HG02610 (cell line): Measurements from ENCODE around the gene CFAP69.

Experiments
- ATAC-seq: cut with Tn5 transposase; IDR thresholded peaks from one replicate; pipeline ENCODE4 v1.9.1; 2021; ENCODE audit warnings: mild to moderate bottlenecking, moderate library complexity; ENCODE audit not compliant: unreplicated experiment

Gene CFAP69

DNA sequence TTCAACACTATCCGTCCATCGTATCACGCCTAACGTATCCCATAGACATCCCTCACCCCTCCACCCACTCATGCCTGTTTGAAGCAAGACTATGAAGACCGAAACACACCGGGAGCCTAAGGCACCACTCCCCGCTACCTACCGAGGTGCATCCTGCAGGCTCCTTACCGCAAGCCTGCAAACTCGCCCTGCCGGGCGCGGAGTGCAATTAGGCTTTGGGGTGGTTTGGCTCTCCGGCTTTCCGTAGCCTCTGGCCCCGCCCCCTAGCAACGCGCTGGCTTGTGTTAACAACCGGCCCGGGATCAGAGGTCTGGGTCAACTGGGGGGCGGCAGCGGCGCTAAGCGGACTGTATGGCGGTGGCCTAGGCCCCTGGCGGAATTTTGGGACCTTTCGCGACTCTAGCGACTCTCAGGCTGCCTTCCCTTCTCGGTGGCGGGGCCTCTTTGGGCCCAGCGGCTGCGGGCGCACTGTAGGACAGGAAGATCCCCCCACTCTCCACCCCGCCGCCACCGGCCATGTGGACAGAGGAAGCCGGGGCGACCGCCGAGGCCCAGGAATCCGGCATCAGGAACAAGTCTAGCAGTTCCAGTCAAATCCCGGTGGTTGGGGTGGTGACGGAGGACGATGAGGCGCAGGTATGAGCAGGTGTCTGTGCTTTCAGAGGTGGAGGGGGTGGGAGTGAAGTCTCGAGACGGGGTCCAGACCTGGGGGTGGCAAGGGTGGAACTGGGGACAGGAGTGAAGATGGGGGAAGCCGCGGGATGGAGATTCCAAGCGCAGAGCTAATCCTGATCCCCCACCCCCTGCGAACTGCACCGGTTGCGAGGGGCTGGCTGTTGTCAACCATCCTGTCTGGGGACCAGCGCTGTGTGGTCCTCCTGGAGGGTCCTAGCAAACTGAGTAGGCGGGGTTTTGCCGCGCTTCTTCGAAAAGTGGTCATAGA, at the start of gene CFAP69:
TSS of gene CFAP69 (plus strand) at position 266 of the 943 bp plus-strand sequence. CDS start at position 517, 251 bp downstream.
- ATAC-seq = peak; percentile 86

DNA sequence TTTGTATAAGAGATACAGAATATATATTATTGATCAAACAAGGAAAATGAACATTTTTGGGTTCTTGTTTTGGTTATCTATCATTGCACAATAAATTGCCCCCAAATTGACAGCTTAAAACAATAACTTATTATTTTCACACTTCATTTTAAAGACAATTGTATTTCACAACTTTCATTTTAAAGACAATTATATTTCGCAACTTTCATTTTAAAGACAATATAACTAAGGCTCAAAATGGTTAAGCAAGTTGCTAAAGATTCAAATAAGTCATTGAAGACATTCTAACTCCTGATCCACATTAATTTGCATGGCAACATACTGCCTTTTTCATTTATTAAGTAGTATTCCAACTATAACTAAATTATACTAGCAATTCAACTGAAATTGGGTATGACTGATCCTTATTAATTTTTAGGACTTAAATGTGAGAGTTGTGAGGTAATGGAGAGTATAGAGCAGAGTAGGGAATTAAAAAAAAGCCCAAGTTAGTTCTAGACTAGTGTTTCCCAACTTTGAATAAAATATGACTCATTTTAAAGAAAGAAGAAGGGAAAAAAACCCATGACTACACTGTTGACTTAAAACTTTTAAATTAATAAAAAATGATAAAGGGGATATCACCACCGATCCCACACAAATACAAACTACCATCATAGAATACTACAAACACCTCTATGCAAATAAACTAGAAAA, 43.3 kb upstream of the CFAP69 start:
- ATAC-seq = no peak

DNA sequence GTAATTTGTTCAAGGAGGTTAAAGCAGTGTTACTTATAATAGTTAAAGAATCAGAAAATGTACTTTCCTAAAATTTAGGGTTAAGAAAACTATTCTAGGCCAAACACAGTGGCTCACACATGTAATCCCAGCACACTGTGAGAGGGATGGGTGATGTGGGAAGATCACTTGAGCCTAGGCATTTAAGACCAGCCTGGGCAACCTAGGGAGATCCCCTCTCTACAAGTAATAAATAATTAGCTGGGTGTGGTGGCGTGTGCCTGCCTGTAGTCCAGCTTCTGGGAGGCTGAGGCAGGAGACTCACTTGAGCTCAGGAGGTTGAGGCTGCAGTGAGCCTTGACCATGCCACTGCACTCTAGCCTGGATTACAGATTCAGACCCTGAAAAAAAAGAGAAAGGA, 37.0 kb upstream of the CFAP69 start:
- ATAC-seq = no peak

DNA sequence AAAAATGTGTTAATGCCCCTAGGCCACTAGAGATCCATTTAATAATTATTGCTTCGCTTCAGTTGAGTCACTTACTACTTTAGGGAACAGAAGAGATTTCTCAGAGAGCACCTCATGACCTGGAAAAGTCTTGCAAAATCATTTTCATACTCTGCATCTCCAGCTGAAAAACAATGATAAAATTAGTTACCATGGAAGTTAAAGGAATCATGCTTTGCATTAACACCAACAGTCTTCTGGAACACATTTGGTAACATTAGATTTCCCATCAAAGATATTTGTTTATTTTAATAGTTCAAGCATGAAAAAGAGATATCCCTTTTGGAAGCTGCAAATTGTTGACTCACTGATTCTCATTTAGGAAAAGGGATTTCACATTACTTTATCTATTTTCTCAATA, 35.2 kb upstream of the CFAP69 start:
- ATAC-seq = no peak

- no peak for ATAC-seq
These were observed 34.5 kb upstream of the CFAP69 start for GRCh38 chr7:90210475-90210874.

- peak; percentile 13 for ATAC-seq
These were observed 34.0 kb upstream of the CFAP69 start for GRCh38 chr7:90210981-90211380.

DNA sequence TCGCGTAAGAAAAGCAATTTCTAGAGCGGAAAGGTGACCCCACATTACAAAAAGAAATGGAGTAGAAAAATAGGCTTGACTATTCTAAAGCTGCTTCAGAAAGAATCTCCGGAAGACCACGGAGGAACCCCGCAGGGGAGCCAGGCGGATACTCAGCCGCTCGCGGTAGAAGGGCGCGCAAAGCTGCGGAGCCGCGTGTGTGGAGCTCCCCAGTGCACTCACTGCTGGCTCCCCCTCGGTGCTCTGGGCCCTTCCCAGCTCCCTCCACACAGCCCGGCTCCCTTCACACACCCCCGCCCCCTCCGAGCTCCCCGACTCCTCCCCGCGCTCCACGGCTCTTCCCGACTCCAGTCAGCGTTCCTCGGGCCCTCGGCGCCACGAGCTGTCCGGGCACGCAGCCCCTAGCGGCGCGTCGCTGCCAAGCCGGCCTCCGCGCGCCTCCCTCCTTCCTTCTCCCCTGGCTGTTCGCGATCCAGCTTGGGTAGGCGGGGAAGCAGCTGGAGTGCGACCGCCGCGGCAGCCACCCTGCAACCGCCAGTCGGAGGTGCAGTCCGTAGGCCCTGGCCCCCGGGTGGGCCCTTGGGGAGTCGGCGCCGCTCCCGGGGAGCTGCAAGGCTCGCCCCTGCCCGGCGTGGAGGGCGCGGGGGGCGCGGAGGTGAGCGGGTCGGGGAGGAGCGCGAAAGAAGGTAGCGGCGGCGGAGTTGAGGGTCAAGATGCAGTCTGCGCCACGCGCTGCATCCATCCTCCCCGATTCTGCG, 33.4 kb upstream of the CFAP69 start, which contains the start of gene STEAP2:
TSS of gene STEAP2 (plus strand) at position 350 of the 758 bp plus-strand sequence. CDS start 13,343 bp downstream, outside the sequence.
- peak; percentile 91 for ATAC-seq

DNA sequence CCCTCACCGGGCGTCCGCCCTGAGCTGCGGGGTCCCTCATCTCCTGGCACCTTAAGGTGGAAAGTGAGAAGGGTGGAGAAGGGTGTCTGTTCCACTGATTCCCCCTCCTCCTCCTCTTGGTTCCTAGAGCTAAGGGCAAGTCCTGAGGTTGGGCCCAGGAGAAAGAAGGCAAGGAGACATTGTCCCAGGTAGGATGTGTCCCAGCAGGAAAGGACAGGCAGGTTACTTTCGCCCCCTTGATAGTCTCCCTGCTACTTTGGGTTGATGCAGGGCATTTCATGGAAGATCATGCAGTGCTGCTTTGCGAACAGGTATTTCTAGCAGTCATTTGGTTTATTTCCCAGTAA, 32.9 kb upstream of the CFAP69 start:
- no peak for ATAC-seq

DNA sequence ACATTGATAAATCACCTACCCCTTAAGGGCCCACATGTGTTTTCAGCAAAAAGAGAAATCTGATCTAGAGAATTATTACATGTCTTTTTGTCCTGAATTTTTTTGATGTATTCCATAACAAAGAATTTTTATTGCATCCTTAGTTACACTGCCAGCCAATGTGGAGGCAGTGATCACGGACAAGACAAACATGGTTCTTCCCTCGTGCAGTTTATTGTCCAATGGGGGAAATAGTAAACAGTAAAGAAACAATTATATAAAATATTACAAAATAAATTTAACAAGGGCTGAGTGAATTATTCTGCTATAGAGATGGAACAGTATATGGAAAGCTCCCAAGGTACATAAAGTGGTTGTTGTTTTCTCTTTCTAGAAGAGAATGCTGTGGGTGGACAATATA, 31.5 kb upstream of the CFAP69 start:
- ATAC-seq = no peak

DNA sequence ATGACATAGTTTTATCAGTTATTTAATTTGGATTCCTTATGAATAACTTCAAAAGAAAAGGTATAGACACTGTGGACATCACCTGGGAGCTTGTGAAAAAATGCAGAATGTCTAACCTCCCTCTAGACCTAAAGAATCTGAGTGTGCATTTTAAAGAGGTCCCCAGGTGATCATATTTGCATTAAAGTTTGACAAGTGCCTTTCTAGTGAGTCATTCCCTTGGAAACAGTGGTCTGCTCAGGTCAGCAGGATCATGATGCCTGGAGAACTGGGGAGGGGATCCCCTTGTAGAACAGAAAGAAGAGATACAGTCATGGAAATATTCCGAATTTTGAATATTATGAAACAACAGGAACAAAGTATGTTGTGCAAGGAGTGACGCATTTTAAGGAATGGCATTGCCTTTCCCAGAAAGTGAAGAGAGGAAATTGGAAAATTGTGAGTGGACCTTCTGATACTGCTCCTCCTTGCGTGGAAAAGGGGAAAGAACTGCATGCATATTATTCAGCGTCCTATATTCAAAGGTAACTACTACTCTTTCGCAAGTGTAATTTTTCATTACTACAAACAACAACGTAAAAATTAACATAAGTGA, 28.8 kb upstream of the CFAP69 start:
- ATAC-seq = no peak

GRCh38 chr7:90216771-90217170, 28.2 kb upstream of the CFAP69 start:
- no peak for ATAC-seq

- no peak for ATAC-seq
These were observed 22.6 kb upstream of the CFAP69 start for GRCh38 chr7:90222390-90222789.

- no peak for ATAC-seq
These were observed 21.9 kb upstream of the CFAP69 start for GRCh38 chr7:90222811-90223725.

- no peak for ATAC-seq
These were observed 20.8 kb upstream of the CFAP69 start for GRCh38 chr7:90224195-90224594.

DNA sequence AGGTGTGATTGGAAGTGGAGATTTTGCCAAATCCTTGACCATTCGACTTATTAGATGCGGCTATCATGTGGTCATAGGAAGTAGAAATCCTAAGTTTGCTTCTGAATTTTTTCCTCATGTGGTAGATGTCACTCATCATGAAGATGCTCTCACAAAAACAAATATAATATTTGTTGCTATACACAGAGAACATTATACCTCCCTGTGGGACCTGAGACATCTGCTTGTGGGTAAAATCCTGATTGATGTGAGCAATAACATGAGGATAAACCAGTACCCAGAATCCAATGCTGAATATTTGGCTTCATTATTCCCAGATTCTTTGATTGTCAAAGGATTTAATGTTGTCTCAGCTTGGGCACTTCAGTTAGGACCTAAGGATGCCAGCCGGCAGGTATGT, 19.8 kb upstream of the CFAP69 start:
- ATAC-seq = no peak

- no peak for ATAC-seq
These were observed 19.4 kb upstream of the CFAP69 start for GRCh38 chr7:90225601-90226000.

DNA sequence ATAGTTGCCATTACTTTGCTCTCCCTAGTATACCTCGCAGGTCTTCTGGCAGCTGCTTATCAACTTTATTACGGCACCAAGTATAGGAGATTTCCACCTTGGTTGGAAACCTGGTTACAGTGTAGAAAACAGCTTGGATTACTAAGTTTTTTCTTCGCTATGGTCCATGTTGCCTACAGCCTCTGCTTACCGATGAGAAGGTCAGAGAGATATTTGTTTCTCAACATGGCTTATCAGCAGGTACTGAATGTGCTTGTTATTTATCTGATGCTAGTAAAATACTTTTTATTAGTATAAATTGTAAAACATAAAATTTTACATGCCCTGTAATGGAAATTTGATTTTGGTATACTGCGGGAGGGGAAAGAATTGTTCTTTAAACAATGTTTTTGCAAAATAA, 17.7 kb upstream of the CFAP69 start:
- ATAC-seq = no peak

DNA sequence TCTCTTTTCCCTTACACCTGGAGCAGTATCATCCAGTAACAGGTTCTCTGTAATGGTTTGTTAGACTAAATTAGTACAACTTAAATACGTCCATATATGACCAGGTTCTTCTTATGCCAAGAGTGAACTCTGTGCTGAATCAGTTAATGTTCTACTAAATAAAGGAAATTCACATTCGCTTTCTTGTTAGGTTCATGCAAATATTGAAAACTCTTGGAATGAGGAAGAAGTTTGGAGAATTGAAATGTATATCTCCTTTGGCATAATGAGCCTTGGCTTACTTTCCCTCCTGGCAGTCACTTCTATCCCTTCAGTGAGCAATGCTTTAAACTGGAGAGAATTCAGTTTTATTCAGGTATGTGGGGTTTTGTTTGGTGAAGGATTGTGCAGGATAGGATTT, 15.3 kb upstream of the CFAP69 start:
- ATAC-seq = no peak

DNA sequence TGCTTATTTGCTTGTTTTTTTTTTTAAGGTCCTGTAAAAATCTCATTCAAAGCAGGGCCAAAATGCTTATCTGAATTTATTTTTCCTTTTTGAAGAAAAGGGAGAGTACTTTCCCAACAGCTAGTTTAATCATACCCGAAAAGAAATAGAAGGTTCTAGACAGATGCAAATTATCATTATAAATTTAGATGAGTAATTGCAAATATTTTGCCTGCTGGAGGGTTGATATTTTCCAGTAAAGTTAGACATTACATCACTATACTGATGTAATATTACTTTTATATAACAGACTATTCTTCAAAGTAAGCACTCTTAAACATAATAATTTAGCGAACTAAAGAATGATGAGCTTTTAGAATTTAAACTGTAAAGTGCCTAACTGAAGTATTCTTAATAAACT, 14.1 kb upstream of the CFAP69 start:
- no peak for ATAC-seq

DNA sequence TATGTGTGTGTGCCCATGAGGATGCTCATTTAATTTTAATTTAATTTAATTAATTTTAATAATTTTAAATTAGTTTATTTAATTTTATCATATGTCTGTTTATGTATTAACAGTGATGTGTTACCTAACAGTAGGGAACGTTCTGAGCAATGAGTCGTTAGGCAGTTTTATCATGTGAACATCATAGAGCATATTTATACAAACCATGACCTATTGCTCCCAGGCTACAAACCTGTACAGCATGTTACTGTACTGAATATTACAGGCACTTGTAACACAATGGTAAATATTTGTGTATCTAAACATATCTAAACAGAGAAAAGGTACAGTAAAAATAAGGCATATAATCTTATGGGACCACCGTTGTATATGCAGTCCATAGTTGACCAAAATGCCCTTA, 13.7 kb upstream of the CFAP69 start:
- ATAC-seq = no peak
